HG02571 (cell line): ENCODE measurements around the gene SUGCT.

ENCODE experiments used
- ATAC-seq: cut with Tn5 transposase; IDR thresholded peaks from one replicate; pipeline ENCODE4 v1.9.1; 2021; ENCODE audit warnings: mild to moderate bottlenecking, moderate library complexity; ENCODE audit not compliant: unreplicated experiment

Gene SUGCT

DNA sequence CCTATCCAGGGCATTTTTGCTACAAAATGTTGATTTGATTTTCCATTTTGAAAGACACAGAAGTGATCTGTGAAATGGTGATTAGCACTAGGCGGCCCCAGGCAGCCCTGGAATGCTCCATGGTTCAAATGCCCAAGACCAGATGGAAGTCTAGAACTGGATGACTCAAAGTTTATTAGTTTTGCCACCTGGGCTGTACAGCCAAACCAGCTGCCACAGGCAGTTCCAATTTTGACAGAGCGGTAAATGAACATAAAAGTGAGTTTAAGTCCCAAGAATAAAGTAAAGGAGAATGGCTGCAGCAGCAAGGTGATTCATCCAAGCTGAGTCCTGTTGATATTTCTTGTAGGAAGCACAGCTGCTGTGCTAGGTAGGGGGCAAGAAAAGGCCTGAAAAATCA is 180.5 kb downstream of the SUGCT start:
- ATAC-seq = no peak

GRCh38 chr7:40316176-40316575 is 181.4 kb downstream of the SUGCT start:
- ATAC-seq = no peak

DNA sequence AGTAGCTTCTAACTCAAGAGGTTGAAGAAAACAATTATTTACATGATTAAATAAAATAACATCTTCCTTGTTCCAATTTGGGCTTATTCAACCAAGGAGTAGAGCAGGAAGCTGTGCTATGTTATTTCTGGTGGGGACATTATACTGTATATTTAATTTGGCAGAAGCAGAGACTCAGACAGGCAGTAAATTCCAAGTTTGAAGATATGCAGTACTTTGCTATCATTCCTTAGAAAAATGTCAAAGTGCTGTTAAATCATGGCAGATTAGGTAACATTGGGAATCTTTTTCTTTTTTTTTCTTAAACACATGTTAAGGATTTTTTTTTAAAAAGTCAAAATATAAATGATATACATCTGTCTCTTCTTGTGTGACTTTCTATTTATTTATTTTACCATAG is 190.1 kb downstream of the SUGCT start:
- no peak for ATAC-seq

DNA sequence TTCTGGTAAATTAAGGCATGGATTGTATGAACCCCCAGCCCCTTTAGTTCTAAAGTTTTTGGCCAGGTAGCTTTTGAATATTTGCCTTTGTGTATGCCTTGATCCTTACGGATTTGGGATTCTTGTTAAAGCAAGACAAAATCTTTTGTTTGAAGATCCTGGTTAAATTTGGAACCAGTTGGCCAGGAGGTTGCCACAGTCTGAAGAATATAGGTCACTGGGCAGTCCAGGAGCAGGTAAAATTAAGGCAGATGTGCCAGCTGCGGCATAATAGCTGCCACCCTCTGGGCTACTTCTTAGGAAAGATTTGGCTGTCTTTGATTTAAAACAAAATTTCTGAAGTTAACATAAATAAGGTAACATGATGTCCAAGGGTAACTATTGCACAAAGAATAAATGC is 192.3 kb downstream of the SUGCT start:
- ATAC-seq = no peak

DNA sequence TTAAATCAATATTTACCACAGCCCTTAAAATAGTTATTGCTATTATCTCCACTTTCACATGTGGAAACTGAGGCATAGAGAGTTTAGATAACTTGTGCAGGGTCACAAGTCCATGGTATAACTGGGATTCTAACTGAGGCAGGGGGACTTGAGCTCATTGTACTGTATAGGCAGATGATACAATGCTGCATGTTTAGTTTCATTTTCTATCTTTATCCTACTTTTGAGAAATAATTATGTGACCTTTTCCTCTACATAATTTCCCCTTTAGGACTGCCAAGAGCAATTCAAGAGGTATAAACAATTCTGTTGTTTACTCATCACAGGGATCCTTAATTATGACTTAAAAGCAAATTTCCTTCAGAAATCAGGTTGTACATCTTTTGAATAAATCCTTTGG is 193.1 kb downstream of the SUGCT start:
- ATAC-seq = no peak

GRCh38 chr7:40329601-40330153 is 194.9 kb downstream of the SUGCT start:
- ATAC-seq = no peak

GRCh38 chr7:40330408-40330807 is 195.6 kb downstream of the SUGCT start:
- ATAC-seq = no peak

DNA sequence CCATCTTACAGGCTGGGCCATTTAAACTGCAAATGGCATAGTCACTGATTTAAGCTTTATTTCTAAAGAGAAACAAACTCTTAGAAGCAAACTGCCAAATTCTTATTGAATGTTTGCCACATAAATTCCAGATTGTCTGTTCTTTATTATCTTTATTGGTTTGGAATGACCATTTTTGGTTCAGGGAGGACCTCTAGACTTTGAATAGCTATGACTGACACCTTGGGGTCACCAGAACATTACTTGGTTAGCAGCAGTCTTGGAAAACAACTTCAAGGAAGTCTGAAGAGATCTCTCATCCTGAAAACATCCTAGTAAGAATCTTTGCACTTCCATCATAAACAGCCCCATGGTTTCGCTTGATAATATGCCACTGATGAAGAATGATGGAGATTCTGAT is 197.1 kb downstream of the SUGCT start:
- ATAC-seq = no peak

- ATAC-seq = no peak
These were observed 197.7 kb downstream of the SUGCT start for GRCh38 chr7:40332516-40332915.

DNA sequence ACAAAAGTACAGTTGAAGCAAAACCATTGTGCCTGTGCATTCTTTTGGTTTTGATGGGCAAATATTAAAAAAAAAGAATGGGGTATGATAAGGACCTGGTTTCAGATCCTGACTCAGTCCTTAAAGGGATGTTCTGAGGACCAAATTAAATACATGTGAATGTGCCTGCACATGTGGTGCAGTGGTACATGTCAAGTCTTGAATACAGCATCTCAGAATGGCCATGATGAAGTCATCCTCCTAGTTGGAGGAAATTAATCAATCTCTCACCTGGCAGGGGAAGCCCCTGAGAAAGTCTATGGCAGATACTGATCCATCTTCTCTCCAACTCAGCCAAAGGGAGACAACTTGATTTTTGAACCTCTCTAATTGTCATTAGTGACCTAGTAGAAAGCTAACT is 207.0 kb downstream of the SUGCT start:
- no peak for ATAC-seq

- no peak for ATAC-seq
These were observed 211.7 kb downstream of the SUGCT start for GRCh38 chr7:40346554-40346953.

- no peak for ATAC-seq
These were observed 213.4 kb downstream of the SUGCT start for GRCh38 chr7:40348126-40348728.

- ATAC-seq = no peak
These were observed 215.3 kb downstream of the SUGCT start for GRCh38 chr7:40350100-40350499.

DNA sequence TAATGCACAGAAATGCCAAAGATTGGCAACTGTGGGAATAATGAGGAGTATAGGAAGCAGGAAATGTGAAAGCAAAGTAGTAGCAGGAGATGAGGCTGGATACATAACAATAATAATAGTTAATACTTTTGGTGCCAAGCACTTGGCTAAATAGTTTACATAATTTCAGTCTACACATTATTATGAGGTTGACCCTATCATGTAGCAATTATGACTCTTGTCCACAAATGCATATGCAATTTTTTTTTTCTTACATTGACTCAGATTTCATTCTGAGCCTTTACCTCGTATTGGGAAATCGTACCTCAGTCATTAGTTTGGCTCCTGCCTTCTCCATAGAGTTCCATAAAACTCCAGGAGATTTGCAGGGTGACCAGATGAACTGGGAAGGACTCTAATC is 219.9 kb downstream of the SUGCT start:
- no peak for ATAC-seq

GRCh38 chr7:40356312-40356711 is 221.5 kb downstream of the SUGCT start:
- no peak for ATAC-seq

- ATAC-seq = no peak
These were observed 222.3 kb downstream of the SUGCT start for GRCh38 chr7:40356871-40357709.

DNA sequence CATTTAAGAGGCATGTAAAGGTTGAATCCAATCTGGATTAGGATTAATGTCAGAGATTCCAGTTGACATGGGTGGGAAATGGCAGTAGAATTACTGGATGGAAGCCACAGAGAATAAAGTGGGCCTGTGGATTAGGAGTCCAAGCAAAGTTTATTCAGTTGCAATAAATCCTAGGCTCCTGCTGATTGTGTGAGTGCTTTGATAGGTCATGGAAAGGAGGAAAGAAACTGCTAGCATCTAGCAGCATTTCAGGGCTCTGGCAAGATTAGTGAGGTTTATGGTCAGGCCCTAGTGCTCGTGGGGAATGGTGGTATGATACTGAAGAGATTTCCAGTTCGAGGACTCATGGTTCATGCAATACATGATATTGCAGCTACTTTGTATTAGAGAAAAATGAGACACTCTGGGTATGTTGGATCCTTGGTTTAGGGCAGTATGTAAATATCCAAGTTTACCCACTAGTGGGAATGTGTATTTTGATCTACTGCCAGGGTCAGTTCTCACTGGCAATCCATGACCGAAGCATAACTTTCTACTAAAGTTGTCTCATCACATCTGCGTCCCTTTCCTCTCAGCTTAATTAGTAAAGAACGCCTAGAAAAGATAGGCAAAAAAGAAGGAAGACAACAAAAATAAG is 235.0 kb downstream of the SUGCT start:
- no peak for ATAC-seq

DNA sequence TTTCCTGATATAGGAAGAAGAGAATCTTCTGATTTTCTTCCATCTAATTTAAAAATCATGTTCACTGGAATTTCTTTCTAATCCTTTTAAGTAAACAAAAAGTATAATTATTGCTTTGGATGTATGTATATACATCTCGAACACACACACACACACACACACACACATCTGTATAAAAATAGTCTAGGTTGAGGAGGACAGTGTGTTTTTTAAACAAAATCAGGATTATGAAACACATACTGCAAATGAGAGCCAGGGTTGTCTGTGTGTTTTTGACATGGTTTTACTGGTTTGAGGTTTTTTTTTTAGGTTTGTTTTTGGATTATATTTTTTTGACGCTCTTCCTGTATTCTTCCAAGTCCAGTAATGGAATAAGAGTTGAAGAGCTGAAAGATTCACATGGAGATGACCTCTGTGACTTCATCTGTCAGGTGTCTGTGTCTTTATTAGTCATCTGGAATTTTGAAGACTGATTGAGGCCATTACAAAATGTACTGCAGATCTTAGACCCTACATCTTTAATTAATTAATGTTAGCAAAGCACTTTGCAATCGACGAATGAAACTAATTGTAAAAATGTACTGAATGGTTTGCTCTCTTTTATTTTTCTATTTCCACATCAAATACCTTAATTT is 237.1 kb downstream of the SUGCT start:
- ATAC-seq = no peak

- ATAC-seq = no peak
These were observed 239.8 kb downstream of the SUGCT start for GRCh38 chr7:40374575-40374974.

- no peak for ATAC-seq
These were observed 245.3 kb downstream of the SUGCT start for GRCh38 chr7:40380111-40380510.

DNA sequence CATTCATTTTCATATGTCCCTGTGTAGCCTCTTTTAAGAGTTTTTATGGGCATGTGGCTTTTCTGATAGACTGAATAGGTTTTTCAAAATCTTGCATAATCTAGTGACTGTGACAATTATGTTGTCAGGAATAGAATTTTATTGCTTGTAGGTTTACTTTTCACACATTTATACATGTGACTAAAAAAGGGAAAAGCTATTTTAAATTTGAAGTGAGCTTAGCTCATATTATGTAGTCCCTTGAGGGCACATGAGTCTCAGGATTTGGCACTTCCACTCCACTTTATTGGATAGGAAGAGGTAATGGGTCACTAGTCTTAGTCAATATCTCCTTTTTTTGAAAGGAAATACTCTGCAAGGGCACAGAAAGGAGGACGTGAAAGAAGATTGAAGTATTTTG is 247.3 kb downstream of the SUGCT start:
- ATAC-seq = no peak
